Lower lobe of right lung (tissue), 2 donors: ENCODE results near the gene KIF26B. TPM values are rescaled to one million over a fixed set of nuclear protein-coding genes. Genes with fewer than 3 reads are reported as not detected.
A peak's percentile ranks its signal among the peaks of the same experiment; 100 is the strongest.
"Not testable (repeated sequence)": the region's sequence is repeated elsewhere in the genome, so short reads cannot be mapped to it uniquely, and the experiment has no call there.

Source experiments
- ATAC-seq, 2 donors: fragments of 200-7000 bp; cut with Tn5 transposase; one replicate each; pipeline ENCODE4 v1.9.1; 2020 to 2022; ENCODE audit warnings: mild to moderate bottlenecking in 2 of 2, moderate library complexity in 2 of 2
- DNase-seq: peaks from one replicate; pipeline ENCODE4 v3.0.0-alpha.2; 2020
- H3K27ac ChIP-seq: fragments of 200-600 bp; one replicate; pipeline ENCODE4 v1.8.0; 2022
- H3K27me3 ChIP-seq: fragments of 200-600 bp; one replicate; pipeline ENCODE4 v1.8.0; 2022; ENCODE audit warnings: low read depth
- H3K36me3 ChIP-seq: fragments of 200-600 bp; one replicate; pipeline ENCODE4 v1.8.0; 2022; ENCODE audit warnings: mild to moderate bottlenecking
- H3K4me1 ChIP-seq: fragments of 200-600 bp; one replicate; pipeline ENCODE4 v1.8.0; 2022
- H3K4me3 ChIP-seq: fragments of 200-600 bp; one replicate; pipeline ENCODE4 v1.8.0; 2022; ENCODE audit warnings: mild to moderate bottlenecking
- H3K9me3 ChIP-seq: fragments of 200-600 bp; one replicate; pipeline ENCODE4 v1.8.0; 2022
- CTCF ChIP-seq: fragments of 200-600 bp; IDR thresholded peaks from one replicate; pipeline ENCODE4 v1.8.0; 2022; ENCODE audit warnings: antibody characterized with exemption, mild to moderate bottlenecking
- intact Hi-C: fragments of 100-400 bp; cut with DNase I; formaldehyde crosslinking; loops from one replicate; pipeline ENCODE4 v1.11.0; 2022
- total RNA-seq: library from RNA; stranded (reverse); fragmentation: NEBNext Ultra II Directional; extraction: Animal tissue kit (Norgen Biotek cat#: 25700); gene quantifications from one replicate; pipeline ENCODE4 v1.2.1, GENCODE V29; 2021
- donor health status: DM: no; HTN: yes; CAD: no; lungs with severe emphysema.

Gene KIF26B
- total RNA-seq, 1 donor from 2014 or later: 1.2 TPM

GRCh38 chr1:245334827-245335490, 180.2 kb downstream of the KIF26B start:
- Histone ChIP-seq H3K9me3 (no peaks in the 10 kb centered on the region), H3K27me3 (no peaks in the 10 kb centered on the region), H3K36me3 (no peaks in the 10 kb centered on the region), H3K27ac (no peak overlapping the region), H3K4me3 (no peak overlapping the region), H3K4me1 (no peaks in the 10 kb centered on the region)
- intact Hi-C loops: no loop called here
- DNase-seq: no peak
- no peak for ATAC-seq
- no peak for TF ChIP-seq CTCF

- H3K4me3 ChIP-seq, H3K9me3 ChIP-seq, H3K27ac ChIP-seq, ATAC-seq, H3K36me3 ChIP-seq, intact Hi-C loops, H3K4me1 ChIP-seq, DNase-seq, H3K27me3 ChIP-seq: not testable (repeated sequence)
These were observed 180.9 kb downstream of the KIF26B start for GRCh38 chr1:245335684-245336083.

- no peak for TF ChIP-seq CTCF
- intact Hi-C loops: no loop called here
- Histone ChIP-seq H3K36me3 (no peaks in the 10 kb centered on the region), H3K27me3 (no peaks in the 10 kb centered on the region), H3K4me1 (no peaks in the 10 kb centered on the region), H3K9me3 (no peaks in the 10 kb centered on the region), H3K4me3 (no peak overlapping the region), H3K27ac (no peak overlapping the region)
- ATAC-seq: peak in 1 of 2 donors; percentile 50
- DNase-seq: no peak
These were observed 181.6 kb downstream of the KIF26B start for GRCh38 chr1:245336149-245336983.

GRCh38 chr1:245336984-245337355, 182.2 kb downstream of the KIF26B start:
- not testable (repeated sequence) for ATAC-seq, H3K27ac ChIP-seq

GRCh38 chr1:245337829-245338484, 183.2 kb downstream of the KIF26B start:
- no peak for DNase-seq
- no peak for TF ChIP-seq CTCF
- no peak for ATAC-seq
- intact Hi-C loops: no loop called here
- H3K4me3 ChIP-seq: no peak overlapping the region
- no peaks in the 10 kb centered on the region for H3K27me3 ChIP-seq
- H3K27ac ChIP-seq: no peak overlapping the region
- no peaks in the 10 kb centered on the region for H3K36me3 ChIP-seq
- H3K4me1 ChIP-seq: no peaks in the 10 kb centered on the region
- no peaks in the 10 kb centered on the region for H3K9me3 ChIP-seq

More at GRCh38 chr1:245336984-245337355, 182.2 kb downstream of the KIF26B start:
- H3K36me3 ChIP-seq, H3K27me3 ChIP-seq, DNase-seq, H3K9me3 ChIP-seq, intact Hi-C loops, H3K4me1 ChIP-seq, H3K4me3 ChIP-seq: not testable (repeated sequence)

GRCh38 chr1:245338485-245338877, 183.7 kb downstream of the KIF26B start:
- DNase-seq: no peak
- intact Hi-C loops: no loop called here
- Histone ChIP-seq H3K27me3 (no peaks in the 10 kb centered on the region), H3K4me1 (no peaks in the 10 kb centered on the region), H3K9me3 (no peaks in the 10 kb centered on the region), H3K36me3 (no peaks in the 10 kb centered on the region), H3K4me3 (no peak overlapping the region), H3K27ac (no peak overlapping the region)
- ATAC-seq: no peak
- TF ChIP-seq CTCF: no peak
